HG03025 (cell line): ENCODE data around the gene JPH2.

Experiments
- ATAC-seq: cut with Tn5 transposase; IDR thresholded peaks from one replicate; pipeline ENCODE4 v1.9.1; 2021; ENCODE audit warnings: mild to moderate bottlenecking, moderate library complexity; ENCODE audit not compliant: unreplicated experiment, low FRiP score

JPH2 gene

GRCh38 chr20:44166008-44166407 lies 21.0 kb downstream of the JPH2 start:
- no peak for ATAC-seq

GRCh38 chr20:44160133-44160532 lies 26.9 kb downstream of the JPH2 start:
- ATAC-seq = no peak

- no peak for ATAC-seq
Measured at GRCh38 chr20:44159711-44160110, 27.3 kb downstream of the JPH2 start.

- no peak for ATAC-seq
Measured at GRCh38 chr20:44159125-44159524, 27.9 kb downstream of the JPH2 start.

GRCh38 chr20:44157061-44157460 lies 29.9 kb downstream of the JPH2 start:
- ATAC-seq = no peak

GRCh38 chr20:44154521-44155001 lies 32.4 kb downstream of the JPH2 start:
- no peak for ATAC-seq

GRCh38 chr20:44153636-44154043 lies 33.3 kb downstream of the JPH2 start:
- no peak for ATAC-seq

GRCh38 chr20:44151621-44152416 lies 35.2 kb downstream of the JPH2 start:
- ATAC-seq = no peak

- ATAC-seq = no peak
Measured at GRCh38 chr20:44146272-44146671, 40.7 kb downstream of the JPH2 start.

GRCh38 chr20:44145131-44145775 lies 41.7 kb downstream of the JPH2 start:
- ATAC-seq = no peak

GRCh38 chr20:44143936-44144335 lies 43.1 kb downstream of the JPH2 start:
- ATAC-seq = no peak

- no peak for ATAC-seq
Measured at GRCh38 chr20:44142413-44142812, 44.6 kb downstream of the JPH2 start.

- no peak for ATAC-seq
Measured at GRCh38 chr20:44141873-44142272, 45.1 kb downstream of the JPH2 start.

- ATAC-seq = no peak
Measured at GRCh38 chr20:44138867-44139266, 48.1 kb downstream of the JPH2 start.

GRCh38 chr20:44137266-44137801 lies 49.7 kb downstream of the JPH2 start:
- no peak for ATAC-seq

GRCh38 chr20:44136579-44137265 lies 50.3 kb downstream of the JPH2 start:
- ATAC-seq = no peak

- no peak for ATAC-seq
Measured at GRCh38 chr20:44135417-44136204, 51.4 kb downstream of the JPH2 start.

- no peak for ATAC-seq
Measured at GRCh38 chr20:44135012-44135412, 52.0 kb downstream of the JPH2 start.

- ATAC-seq = no peak
Measured at GRCh38 chr20:44133424-44133823, 53.6 kb downstream of the JPH2 start.

GRCh38 chr20:44131704-44132103 lies 55.3 kb downstream of the JPH2 start:
- no peak for ATAC-seq
